ENCODE measurements around the gene GPX6.
"Not testable (repeated sequence)": the region's sequence is repeated elsewhere in the genome, so short reads cannot be mapped to it uniquely, and the experiment has no call there.

Gene GPX6

GRCh38 chr6:28523241-28523622 is 7.6 kb upstream of the GPX6 start:
- no peak for DNase-seq

GRCh38 chr6:28522594-28523240 is 7.1 kb upstream of the GPX6 start:
- DNase-seq, result no peak

GRCh38 chr6:28517964-28518363 is 2.4 kb upstream of the GPX6 start:
- DNase-seq, result no peak

GRCh38 chr6:28512387-28512786 is 3.2 kb downstream of the GPX6 start:
- not testable (repeated sequence) for DNase-seq

DNA sequence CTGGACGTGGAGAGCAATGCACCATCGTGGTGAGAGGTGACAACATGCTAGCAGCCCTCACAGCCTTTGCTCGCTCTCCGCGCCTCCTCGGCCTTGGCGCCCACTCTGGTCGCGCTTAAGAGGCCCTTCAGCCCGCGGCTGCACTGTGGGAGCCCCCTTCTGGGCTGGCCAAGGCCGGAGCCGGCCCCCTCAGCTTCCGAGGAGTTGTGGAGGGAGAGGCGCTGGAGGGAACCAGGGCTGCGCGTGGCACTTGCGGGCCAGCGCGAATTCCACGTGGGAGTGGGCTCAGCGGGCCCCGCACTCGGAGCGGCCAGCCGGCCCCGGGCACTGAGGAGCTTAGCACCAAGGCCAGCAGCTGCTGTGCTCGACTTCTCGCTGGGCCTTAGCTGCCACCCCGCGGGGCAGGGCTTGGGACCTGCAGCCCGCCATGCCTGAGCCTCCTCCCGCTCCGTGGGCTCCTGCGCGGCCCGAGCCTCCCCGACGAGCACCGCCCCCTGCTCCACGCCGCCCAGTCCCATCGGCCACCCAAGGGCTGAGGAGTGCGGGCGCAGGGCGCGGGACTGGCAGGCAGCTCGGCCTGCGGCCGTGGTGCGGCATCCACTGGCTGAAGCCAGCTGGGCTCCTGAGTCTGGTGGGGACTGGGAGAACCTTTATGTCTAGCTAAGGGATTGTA is 3.8 kb downstream of the GPX6 start:
- DNase-seq, result no peak

- DNase-seq, result no peak
Measured at GRCh38 chr6:28506807-28507475, 8.7 kb downstream of the GPX6 start.

- DNase-seq, result no peak
Measured at GRCh38 chr6:28505733-28506132, 9.9 kb downstream of the GPX6 start.

GRCh38 chr6:28502709-28503305 is 12.8 kb downstream of the GPX6 start:
- DNase-seq, result not testable (repeated sequence)

- not testable (repeated sequence) for DNase-seq
Measured at GRCh38 chr6:28502136-28502535, 13.5 kb downstream of the GPX6 start.

GRCh38 chr6:28501259-28501658 is 14.3 kb downstream of the GPX6 start:
- DNase-seq, result no peak

DNA sequence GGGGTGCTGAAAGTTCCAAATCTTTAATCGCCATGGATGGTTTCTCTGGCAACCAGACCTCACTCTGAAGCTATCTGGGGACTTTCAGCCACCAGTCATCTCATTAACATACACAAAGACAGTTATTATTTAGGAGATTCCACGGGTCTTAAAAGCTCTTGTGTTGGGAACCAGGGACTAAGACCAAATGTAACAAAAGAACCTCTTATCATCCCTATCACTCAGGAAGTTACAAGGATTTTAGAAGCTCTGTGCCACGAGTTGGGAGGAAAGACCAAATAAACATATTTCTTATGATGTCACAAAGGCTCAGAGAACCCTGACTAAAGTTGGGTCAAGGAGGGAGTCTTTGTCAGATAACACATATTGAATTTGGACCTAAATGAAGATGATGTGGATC is 17.7 kb downstream of the GPX6 start:
- no peak for DNase-seq

DNA sequence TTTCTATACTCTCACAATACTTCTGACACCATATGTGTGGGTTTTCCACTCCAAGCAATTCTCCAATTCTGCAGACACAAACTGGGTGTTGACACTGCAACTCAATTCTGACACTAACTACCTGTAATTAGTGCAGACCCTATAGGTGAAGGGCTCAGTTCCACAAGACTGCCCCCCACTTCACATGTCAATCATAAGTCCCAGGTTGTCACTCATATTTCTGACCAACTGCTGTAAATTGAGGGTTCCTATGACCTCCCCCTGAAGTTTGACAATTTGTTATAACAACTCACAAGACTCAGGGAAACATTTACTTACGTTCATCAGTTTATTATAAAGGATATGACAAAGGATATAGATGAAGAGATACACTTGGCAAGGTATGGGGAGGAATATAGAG is 18.3 kb downstream of the GPX6 start:
- DNase-seq, result no peak

- peak; percentile 20 for DNase-seq
Measured at GRCh38 chr6:28496099-28496779, 19.4 kb downstream of the GPX6 start.

GRCh38 chr6:28491984-28492317 is 23.6 kb downstream of the GPX6 start:
- DNase-seq, result no peak

DNA sequence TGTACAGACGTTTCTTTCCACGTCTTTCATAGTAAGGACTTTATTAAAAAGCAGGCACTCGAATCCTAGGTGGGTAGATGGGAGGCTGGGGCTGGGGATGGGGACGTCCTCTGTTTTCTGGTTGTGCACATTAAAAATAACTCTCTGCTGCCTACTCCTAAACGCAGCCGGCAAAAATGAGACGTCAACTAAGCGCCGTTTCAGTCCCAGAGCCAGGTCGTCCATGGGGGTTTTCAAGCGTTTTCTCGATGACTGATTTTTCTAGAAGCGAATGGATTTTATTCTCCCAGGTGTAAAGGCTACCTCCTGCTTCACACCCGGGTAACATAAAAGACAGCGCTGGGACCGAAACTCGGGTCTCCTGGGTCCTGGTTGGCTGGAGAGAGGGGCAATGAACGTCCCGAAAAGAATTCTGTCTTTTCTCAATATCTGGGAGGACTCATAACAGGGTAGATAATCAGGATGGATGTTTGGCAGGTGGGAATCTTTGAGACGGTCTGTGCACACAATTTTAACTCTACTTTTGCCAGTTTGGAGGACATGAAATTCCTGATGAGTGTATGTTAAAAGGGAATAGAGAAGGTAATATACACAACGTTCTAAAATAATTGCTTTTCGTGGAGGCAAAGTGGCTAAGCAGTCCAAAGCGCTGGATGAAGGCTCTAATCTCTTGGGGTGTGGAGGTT is 25.2 kb downstream of the GPX6 start:
- no peak for DNase-seq

DNA sequence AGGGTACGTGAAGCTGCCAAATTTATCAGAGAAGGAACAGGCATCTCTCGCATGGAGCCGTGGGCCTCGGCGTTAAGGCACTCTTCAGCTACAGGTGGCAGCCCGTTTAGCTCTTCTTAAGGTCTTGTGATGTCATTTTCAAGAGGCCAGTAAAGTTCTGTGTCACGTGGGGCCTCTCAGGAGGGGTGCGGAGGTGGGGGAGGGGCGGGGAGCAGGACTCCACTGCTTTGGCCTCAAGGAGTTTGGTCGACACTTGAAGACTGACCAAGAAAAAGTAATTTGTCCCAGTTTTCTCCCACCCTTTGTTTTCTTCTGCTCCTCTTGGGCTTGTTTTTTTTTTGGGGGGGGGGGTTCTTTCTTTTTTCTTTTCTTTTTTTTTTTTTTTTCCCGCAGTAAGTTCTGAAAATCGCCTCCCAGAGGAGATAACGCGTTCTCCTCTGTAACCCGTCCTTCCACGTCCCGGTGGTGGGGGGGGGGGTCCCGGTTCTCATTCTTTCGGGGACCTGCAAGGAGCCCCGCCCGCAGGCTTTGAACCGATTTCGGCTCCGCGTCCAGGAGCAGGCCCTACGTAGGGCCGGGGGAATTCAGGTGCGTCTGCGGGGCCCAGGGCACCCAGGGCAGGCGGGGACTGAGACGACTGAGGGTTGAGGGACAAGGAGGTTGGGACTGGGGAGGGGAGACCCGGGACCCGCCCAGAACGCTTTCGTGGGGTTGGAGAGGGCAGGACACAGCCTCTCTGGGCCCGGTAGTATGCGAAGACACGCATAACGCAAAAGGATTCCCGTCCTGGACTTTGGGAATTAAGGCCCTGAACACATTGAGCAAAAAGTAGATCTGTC is 26.0 kb downstream of the GPX6 start:
- peak; percentile 7 for DNase-seq

GRCh38 chr6:28488916-28489365 is 26.7 kb downstream of the GPX6 start:
- DNase-seq, result peak; percentile 81

DNA sequence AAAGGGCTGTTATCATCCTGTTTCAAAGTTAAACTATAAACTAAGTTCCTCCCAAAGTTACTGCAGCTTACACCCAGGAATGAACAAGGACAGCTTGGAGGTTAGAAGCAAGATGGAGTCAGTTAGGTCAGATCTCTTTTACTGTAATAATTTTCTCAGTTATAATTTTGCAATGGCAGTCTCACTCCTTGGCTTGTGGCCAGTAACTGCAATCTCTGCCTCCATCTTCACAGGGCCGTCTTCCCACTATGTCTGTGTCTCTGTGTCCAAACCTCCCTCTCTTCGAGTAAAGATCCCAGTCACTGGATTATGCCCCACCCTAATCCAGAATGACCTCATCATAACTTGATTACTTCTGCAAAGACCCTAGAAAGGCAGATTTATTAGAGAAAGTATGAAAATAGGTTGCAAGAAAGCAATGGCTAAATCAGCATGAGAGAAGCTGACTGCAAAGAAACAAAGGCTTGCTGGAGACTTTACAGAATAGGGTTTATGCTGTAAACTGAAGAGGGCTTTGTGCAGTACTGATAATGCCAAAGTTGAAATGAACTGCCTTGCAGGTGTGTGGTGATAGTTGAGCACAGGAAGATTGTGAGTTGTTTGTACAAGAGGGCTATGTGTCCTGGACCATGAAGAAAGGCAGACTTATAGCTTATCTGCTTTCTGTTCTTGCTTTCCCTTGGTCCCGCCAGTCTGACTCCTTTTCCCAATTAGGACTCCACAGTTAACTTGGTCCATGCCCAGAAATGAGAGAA is 28.4 kb downstream of the GPX6 start:
- DNase-seq, result no peak

GRCh38 chr6:28486533-28486932 is 29.1 kb downstream of the GPX6 start:
- no peak for DNase-seq

DNA sequence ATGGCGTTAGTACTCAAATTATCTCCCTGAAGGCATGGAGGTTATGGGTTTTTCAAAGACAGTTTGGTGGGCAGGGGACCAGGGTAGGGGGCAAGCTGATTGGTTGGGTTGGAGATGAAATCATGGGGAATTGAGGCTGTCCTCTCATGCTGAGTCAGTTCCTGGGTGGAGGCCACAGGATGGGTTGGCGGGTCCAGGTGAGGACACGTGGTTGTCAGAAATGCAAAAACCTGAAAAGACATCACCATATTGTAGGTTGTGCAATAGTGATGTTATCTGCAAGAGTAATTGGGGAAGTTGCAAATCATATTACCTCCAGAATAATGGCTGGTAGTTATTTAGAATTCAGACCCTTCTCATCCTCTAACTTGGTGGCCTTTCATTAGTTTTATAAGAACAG is 30.1 kb downstream of the GPX6 start:
- DNase-seq, result no peak

Measured in NCI-H1694 (cell line).